ENCODE measurements around the gene ITGBL1. TPM values are rescaled to one million over a fixed set of nuclear protein-coding genes. Genes with fewer than 3 reads are reported as not detected.

The ITGBL1 gene
- total RNA-seq, 1 experiment from 2014 or later, result not detected

DNA sequence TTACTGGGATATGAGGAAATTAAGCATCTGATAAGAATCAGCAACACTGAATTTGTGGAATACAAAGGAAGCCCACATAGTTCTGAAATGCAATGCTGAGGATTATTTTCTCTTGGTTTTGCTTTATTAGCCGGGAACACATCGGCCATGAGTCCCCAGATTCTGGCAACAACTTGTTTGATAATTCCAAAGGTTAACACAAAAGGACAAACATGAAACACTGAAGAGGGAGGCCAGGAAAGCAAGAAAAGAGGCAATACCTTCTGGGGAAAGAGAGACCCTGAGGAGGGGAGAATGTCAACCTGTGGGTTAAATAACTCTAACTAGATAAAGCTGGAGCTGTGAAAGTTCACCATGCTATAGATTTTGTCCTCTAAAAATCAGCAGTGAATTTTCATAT is 285.9 kb downstream of the ITGBL1 start:
- DNase-seq, result no peak
- H3K9me3 Mint-ChIP-seq (ENCODE audit: low read depth, unreplicated experiment), result no peaks in the 10 kb centered on the region
- no peak overlapping the region for H3K4me3 Mint-ChIP-seq (ENCODE audit: low read depth, unreplicated experiment)
- H3K27me3 Mint-ChIP-seq (ENCODE audit: unreplicated experiment), result no peaks in the 10 kb centered on the region
- intact Hi-C loops (cut with micrococcal nuclease; ENCODE audit: unreplicated experiment), result loop anchor here (10.0 kb wide), 1 partner anchor 114 kb away; no protein-coding TSS in a partner anchor
- H3K4me1 Mint-ChIP-seq (ENCODE audit: low read depth, unreplicated experiment), result peaks cover 9% of the 10 kb centered on the region
- TF ChIP-seq, protein P1, sequence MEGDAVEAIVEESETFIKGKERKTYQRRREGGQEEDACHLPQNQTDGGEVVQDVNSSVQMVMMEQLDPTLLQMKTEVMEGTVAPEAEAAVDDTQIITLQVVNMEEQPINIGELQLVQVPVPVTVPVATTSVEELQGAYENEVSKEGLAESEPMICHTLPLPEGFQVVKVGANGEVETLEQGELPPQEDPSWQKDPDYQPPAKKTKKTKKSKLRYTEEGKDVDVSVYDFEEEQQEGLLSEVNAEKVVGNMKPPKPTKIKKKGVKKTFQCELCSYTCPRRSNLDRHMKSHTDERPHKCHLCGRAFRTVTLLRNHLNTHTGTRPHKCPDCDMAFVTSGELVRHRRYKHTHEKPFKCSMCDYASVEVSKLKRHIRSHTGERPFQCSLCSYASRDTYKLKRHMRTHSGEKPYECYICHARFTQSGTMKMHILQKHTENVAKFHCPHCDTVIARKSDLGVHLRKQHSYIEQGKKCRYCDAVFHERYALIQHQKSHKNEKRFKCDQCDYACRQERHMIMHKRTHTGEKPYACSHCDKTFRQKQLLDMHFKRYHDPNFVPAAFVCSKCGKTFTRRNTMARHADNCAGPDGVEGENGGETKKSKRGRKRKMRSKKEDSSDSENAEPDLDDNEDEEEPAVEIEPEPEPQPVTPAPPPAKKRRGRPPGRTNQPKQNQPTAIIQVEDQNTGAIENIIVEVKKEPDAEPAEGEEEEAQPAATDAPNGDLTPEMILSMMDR (IDR thresholded peaks at IDR 0.05; ENCODE audit: unreplicated experiment), result no peak
- CTCF ChIA-PET, result no interaction called here
- H3K36me3 Mint-ChIP-seq (ENCODE audit: insufficient read depth, unreplicated experiment), result no peaks in the 10 kb centered on the region
- no peak overlapping the region for H3K27ac Mint-ChIP-seq (ENCODE audit: unreplicated experiment)
- no TSS peak for BruUV-seq (replicated peaks)

DNA sequence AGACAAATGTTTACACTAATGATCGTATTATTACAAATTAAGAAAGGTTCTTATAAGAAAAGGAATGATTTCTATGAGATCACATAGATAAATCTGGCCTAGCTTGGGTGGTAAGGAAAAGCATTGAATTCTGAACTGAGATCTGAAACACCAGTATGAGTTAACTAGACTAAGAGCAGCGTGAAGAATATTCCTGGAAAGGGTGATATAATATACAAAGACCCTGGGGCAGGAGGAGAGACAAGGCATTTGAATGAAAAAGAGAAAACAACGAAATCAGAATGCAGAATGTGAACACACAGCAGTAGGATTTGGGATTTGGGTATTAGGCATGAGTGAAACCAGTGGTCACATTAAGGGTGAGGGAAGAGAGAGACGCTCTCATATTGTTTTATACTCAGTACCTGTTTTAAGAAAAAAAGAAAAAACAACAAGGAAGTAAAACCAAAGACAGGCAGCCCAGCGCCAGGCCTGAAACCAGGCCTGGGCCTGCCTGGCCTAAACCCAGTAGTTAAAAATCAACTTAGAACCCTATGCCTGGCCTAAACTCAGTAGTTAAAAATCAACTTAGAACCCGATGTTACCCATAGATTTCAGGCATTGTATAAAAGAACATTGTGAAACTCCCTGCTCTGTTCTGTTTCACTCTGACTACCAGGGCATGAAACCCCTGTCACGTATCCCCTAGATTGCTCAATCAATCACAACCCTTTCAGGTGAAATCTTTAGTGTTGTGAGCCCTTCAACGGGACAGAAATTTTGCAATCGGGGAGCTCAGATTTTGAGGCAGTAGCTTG is 287.1 kb downstream of the ITGBL1 start:
- Mint-ChIP-seq H3K4me1 (ENCODE audit: low read depth, unreplicated experiment) (peaks cover 9% of the 10 kb centered on the region), H3K9me3 (ENCODE audit: low read depth, unreplicated experiment) (no peaks in the 10 kb centered on the region), H3K27ac (ENCODE audit: unreplicated experiment) (peak overlapping the region; percentile 83), H3K4me3 (ENCODE audit: low read depth, unreplicated experiment) (peak overlapping the region; percentile 5), H3K36me3 (ENCODE audit: insufficient read depth, unreplicated experiment) (no peaks in the 10 kb centered on the region), H3K27me3 (ENCODE audit: unreplicated experiment) (no peaks in the 10 kb centered on the region)
- TF ChIP-seq, protein P1 (IDR thresholded peaks at IDR 0.05; ENCODE audit: unreplicated experiment), result no peak
- CTCF ChIA-PET, result no interaction called here
- intact Hi-C loops (cut with micrococcal nuclease; ENCODE audit: unreplicated experiment), result loop anchor here (10.0 kb wide), 1 partner anchor 115 kb away; no protein-coding TSS in a partner anchor
- BruUV-seq (replicated peaks), result no TSS peak
- peak; percentile 11 for DNase-seq

DNA sequence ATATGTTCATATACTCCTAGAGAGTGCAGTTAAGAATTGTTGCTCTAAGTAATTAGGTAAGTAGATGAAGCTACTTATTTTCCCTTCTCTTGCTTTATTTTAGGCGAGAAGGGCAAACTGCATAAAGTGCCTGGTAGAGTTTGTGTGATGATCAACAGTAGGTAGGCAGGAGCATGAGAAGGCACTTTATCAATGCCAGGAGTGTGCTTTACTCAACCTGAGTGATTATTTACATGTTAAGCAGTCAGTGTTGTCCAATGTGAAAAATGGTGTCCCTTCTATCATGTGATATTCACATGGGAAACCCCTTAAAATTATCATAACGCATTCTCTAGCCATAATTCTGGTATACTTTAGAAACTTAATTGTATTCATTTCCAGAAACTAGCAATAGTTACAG is 294.0 kb downstream of the ITGBL1 start:
- Mint-ChIP-seq H3K4me3 (ENCODE audit: low read depth, unreplicated experiment) (no peak overlapping the region), H3K4me1 (ENCODE audit: low read depth, unreplicated experiment) (peaks cover 16% of the 10 kb centered on the region), H3K9me3 (ENCODE audit: low read depth, unreplicated experiment) (no peaks in the 10 kb centered on the region), H3K27me3 (ENCODE audit: unreplicated experiment) (no peaks in the 10 kb centered on the region), H3K27ac (ENCODE audit: unreplicated experiment) (no peak overlapping the region), H3K36me3 (ENCODE audit: insufficient read depth, unreplicated experiment) (no peaks in the 10 kb centered on the region)
- CTCF ChIA-PET, result no interaction called here
- no peak for DNase-seq
- intact Hi-C loops (cut with micrococcal nuclease; ENCODE audit: unreplicated experiment), result no loop called here
- BruUV-seq (replicated peaks), result no TSS peak
- TF ChIP-seq, protein P1 (IDR thresholded peaks at IDR 0.05; ENCODE audit: unreplicated experiment), result no peak

DNA sequence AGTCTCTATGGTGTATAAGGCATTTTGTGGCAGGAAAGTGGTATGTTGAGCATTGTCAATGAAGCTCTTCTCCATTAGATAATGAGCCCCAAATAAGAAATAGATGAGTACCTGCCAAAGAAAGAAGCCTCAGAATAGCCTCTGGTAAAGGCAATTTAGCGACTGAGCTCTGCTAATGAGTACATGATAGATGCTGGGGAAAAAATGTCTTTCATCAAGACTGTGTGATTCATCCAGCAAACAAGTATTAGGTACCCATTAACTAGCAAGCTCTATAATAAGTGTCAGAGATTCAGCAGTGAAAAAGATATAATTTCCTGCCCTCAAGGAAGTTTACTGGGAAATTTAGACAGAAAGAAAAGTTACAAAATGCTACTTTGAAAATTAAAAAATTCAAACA is 294.6 kb downstream of the ITGBL1 start:
- BruUV-seq (replicated peaks), result no TSS peak
- no peaks in the 10 kb centered on the region for H3K9me3 Mint-ChIP-seq (ENCODE audit: low read depth, unreplicated experiment)
- H3K4me1 Mint-ChIP-seq (ENCODE audit: low read depth, unreplicated experiment), result peaks cover 16% of the 10 kb centered on the region
- CTCF ChIA-PET, result no interaction called here
- H3K4me3 Mint-ChIP-seq (ENCODE audit: low read depth, unreplicated experiment), result no peak overlapping the region
- TF ChIP-seq, protein P1 (IDR thresholded peaks at IDR 0.05; ENCODE audit: unreplicated experiment), result no peak
- no peaks in the 10 kb centered on the region for H3K36me3 Mint-ChIP-seq (ENCODE audit: insufficient read depth, unreplicated experiment)
- DNase-seq, result no peak
- intact Hi-C loops (cut with micrococcal nuclease; ENCODE audit: unreplicated experiment), result no loop called here
- H3K27me3 Mint-ChIP-seq (ENCODE audit: unreplicated experiment), result no peaks in the 10 kb centered on the region
- no peak overlapping the region for H3K27ac Mint-ChIP-seq (ENCODE audit: unreplicated experiment)

Measured in Calu3 (cell line).